Activated naive CD8-positive, alpha-beta T cell treated with anti-CD3 and anti-CD28 coated beads, Interleukin-2, amount 10 ng/mL, durations not matched to agents 7 days and 5 days (primary cell): ENCODE data around the gene MMRN2. TPM values are rescaled to one million over a fixed set of nuclear protein-coding genes. Genes with fewer than 3 reads are reported as not detected.

ENCODE experiments used
- ATAC-seq: fragments of 150-1000 bp; cut with Tn5 transposase; one replicate; pipeline ENCODE4 v1.10.0; 2021; ENCODE audit warnings: low read depth, moderate library complexity
- POLR2A ChIA-PET: fragments of 350-600 bp; sonication (Branson Sonifier 250); formaldehyde crosslinking; loops from one replicate; lab custom pipeline; 2021; ENCODE audit warnings: antibody characterized with exemption; lab: Charles Lee
- DNase-seq: peaks from one replicate; pipeline ENCODE4 v3.0.0; 2021
- H3K27ac Mint-ChIP-seq: one replicate; pipeline ENCODE4 v1.8.0; 2022; ENCODE audit warnings: mild to moderate bottlenecking, mixed read lengths
- H3K27me3 Mint-ChIP-seq: one replicate; pipeline ENCODE4 v1.8.0; 2022; ENCODE audit warnings: mild to moderate bottlenecking, moderate library complexity, mixed read lengths
- H3K36me3 Mint-ChIP-seq: one replicate; pipeline ENCODE4 v1.8.0; 2021; ENCODE audit warnings: mild to moderate bottlenecking, mixed read lengths
- H3K4me1 Mint-ChIP-seq: one replicate; pipeline ENCODE4 v1.8.0; 2021; ENCODE audit warnings: mixed read lengths
- H3K4me3 Mint-ChIP-seq: one replicate; pipeline ENCODE4 v1.8.0; 2022; ENCODE audit warnings: mild to moderate bottlenecking, moderate library complexity, mixed read lengths
- H3K9me3 Mint-ChIP-seq: one replicate; pipeline ENCODE4 v1.8.0; 2021; ENCODE audit warnings: mixed read lengths
- total RNA-seq, 2 experiments: library from RNA; stranded (reverse); gene quantifications; one replicate each; pipeline ENCODE4 v1.2.3, GENCODE V29; 2021

MMRN2 gene
- total RNA-seq, 2 experiments from 2014 or later = not detected

DNA sequence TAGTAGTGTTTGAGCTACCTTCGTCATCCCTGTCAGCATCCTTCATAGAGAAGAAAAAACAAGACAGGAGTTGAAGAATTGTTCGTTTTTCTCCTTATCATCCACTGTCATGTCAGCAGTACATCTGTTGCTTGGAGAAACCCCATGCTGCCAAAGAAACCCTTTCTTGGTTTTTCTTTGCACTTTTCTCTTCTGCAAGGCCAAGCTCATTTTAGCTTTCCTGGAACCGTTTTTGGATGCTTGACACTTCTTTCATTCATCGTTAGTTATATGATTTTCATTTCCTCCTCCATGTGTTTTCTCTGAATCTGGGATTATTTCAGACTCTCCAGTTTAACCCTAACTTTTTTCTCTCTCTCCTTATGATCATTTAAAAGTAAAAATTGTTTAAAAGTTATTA, 58.9 kb downstream of the MMRN2 start:
- peaks cover 2% of the 10 kb centered on the region for H3K36me3 Mint-ChIP-seq
- H3K9me3 Mint-ChIP-seq = no peaks in the 10 kb centered on the region
- H3K27me3 Mint-ChIP-seq = no peaks in the 10 kb centered on the region
- DNase-seq (no peak), ATAC-seq (no peak)
- no peak overlapping the region for H3K27ac Mint-ChIP-seq
- POLR2A ChIA-PET = no interaction called here
- peaks cover 2% of the 10 kb centered on the region for H3K4me1 Mint-ChIP-seq
- H3K4me3 Mint-ChIP-seq = no peak overlapping the region

GRCh38 chr10:86889997-86890396, 67.4 kb downstream of the MMRN2 start:
- POLR2A ChIA-PET = no interaction called here
- no peaks in the 10 kb centered on the region for H3K27me3 Mint-ChIP-seq
- H3K4me1 Mint-ChIP-seq = peaks cover 7% of the 10 kb centered on the region
- no peak for DNase-seq
- H3K4me3 Mint-ChIP-seq = no peak overlapping the region
- no peak overlapping the region for H3K27ac Mint-ChIP-seq
- peaks cover 5% of the 10 kb centered on the region for H3K36me3 Mint-ChIP-seq
- ATAC-seq = no peak
- H3K9me3 Mint-ChIP-seq = no peaks in the 10 kb centered on the region

GRCh38 chr10:86888585-86889381, 68.6 kb downstream of the MMRN2 start:
- ATAC-seq = peak; percentile 54

More at GRCh38 chr10:86888585-86889381, 68.6 kb downstream of the MMRN2 start:
- Mint-ChIP-seq H3K4me3 (no peak overlapping the region), H3K27ac (peak overlapping the region; percentile 3), H3K9me3 (no peaks in the 10 kb centered on the region), H3K4me1 (peaks cover 7% of the 10 kb centered on the region), H3K36me3 (peaks cover 5% of the 10 kb centered on the region), H3K27me3 (no peaks in the 10 kb centered on the region)
- DNase-seq = no peak
- POLR2A ChIA-PET = interaction anchor here (0.7 kb wide), 1 partner anchor 30 kb away, joined by 4 read pairs; no protein-coding TSS in a partner anchor

Other genes with a start within 250 kb of the MMRN2 start
- 10 to 100 TPM; 13.3 to 15.0 TPM for gene BMPR1A, start 201.0 kb downstream of the MMRN2 start, total RNA-seq
- gene SNCG, start 984 bp upstream of the MMRN2 start, total RNA-seq = not detected
- gene ADIRF, start 10.9 kb upstream of the MMRN2 start, total RNA-seq = not detected
- gene FAM25A, start 62.7 kb upstream of the MMRN2 start, total RNA-seq = not detected
- 10 to 100 TPM; 91.3 to 95.9 TPM for gene GLUD1, start 137.2 kb upstream of the MMRN2 start, total RNA-seq
- 10 to 100 TPM; 25.9 to 26.1 TPM for gene SHLD2, start 137.6 kb upstream of the MMRN2 start, total RNA-seq